ENCODE measurements around the gene GMCL1.

The GMCL1 gene

DNA sequence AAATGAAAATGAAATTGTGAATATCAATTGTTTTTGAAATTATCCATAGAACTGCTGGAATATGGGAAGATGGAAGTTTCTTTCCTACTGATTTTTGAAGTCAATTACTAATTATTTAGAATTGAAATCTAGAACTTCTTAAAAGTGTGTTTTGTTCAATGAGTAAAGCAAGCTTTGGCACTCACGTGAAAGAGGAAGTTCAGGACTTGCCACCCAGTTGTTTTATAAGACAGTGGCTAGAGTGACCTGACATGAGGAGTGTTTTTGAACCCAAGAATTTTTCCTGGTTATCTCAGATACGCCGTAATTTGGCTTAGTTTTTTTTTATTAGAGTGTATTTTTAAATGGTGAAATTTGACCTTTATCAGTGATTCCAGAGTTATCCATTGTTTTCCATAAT is 88.9 kb downstream of the GMCL1 start:
- Histone ChIP-seq H3K4me3 (ENCODE audit: low read depth, low read length) (no peak overlapping the region), H3K4me1 (no peaks in the 10 kb centered on the region), H3K9me3 (no peaks in the 10 kb centered on the region), H3K27me3 (no peaks in the 10 kb centered on the region), H3K36me3 (no peaks in the 10 kb centered on the region)
- no peak for DNase-seq
- TF ChIP-seq, protein P1, sequence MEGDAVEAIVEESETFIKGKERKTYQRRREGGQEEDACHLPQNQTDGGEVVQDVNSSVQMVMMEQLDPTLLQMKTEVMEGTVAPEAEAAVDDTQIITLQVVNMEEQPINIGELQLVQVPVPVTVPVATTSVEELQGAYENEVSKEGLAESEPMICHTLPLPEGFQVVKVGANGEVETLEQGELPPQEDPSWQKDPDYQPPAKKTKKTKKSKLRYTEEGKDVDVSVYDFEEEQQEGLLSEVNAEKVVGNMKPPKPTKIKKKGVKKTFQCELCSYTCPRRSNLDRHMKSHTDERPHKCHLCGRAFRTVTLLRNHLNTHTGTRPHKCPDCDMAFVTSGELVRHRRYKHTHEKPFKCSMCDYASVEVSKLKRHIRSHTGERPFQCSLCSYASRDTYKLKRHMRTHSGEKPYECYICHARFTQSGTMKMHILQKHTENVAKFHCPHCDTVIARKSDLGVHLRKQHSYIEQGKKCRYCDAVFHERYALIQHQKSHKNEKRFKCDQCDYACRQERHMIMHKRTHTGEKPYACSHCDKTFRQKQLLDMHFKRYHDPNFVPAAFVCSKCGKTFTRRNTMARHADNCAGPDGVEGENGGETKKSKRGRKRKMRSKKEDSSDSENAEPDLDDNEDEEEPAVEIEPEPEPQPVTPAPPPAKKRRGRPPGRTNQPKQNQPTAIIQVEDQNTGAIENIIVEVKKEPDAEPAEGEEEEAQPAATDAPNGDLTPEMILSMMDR (IDR thresholded peaks at IDR 0.05; ENCODE audit: low read depth, low read length): no peak

DNA sequence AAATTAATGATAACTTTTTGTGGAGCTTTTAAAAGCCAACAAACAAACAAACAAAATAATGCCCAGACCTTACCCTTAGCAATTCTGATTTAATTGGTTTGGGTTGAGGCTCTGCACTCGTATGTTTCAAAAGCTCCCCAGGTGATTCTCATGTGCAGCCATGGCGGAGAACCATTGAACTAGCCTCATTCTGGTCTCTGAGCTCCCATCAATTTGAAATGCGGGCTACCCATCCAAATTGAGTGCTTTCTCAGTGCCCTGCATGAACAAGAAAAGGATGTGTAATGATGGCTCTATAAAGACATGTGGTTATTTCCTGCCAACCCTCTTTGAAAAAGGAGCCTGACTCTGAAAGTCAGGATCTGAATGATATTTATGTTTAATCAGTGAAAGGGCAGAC is 93.7 kb downstream of the GMCL1 start:
- Histone ChIP-seq H3K4me1 (no peaks in the 10 kb centered on the region), H3K4me3 (ENCODE audit: low read depth, low read length) (no peak overlapping the region), H3K36me3 (no peaks in the 10 kb centered on the region), H3K27me3 (no peaks in the 10 kb centered on the region), H3K9me3 (no peaks in the 10 kb centered on the region)
- no peak for DNase-seq
- TF ChIP-seq, protein P1 (IDR thresholded peaks at IDR 0.05; ENCODE audit: low read depth, low read length): no peak

DNA sequence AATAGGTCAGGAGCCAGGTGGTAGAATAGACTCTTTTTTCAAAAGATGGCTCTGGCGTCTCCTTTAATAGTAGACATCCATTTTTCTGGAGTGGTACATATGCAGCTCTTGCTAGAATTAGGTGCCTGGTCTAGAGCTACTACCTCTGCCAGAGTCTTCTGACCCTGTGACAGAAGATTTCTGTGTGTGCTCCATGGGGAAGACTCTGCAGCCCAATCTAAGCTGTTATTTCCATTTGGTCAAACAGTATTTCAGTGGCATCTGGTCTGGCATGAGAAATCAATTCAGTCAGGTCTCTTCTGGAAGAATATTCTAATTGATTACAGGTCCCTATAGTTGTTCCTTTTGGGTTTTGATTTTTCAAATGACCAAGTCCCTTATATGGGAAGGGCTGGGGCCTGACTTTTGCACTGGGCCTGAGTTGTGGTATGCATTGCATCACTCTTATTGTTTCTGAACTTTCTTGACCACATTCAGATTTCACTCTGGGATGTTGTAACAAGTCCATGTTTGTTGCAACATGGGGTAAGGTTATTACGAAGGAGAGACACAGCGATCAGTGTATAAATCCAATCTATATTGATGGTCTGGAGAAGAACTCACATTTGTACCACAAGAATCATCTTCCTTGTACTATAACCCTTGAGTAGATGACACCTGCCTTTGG is 97.5 kb downstream of the GMCL1 start:
- Histone ChIP-seq H3K36me3 (no peaks in the 10 kb centered on the region), H3K4me3 (ENCODE audit: low read depth, low read length) (no peak overlapping the region)
- DNase-seq: no peak

More for the DNA sequence above, 97.5 kb downstream of the GMCL1 start:
- no peaks in the 10 kb centered on the region for H3K27me3 ChIP-seq
- no peaks in the 10 kb centered on the region for H3K9me3 ChIP-seq
- no peaks in the 10 kb centered on the region for H3K4me1 ChIP-seq
- TF ChIP-seq, protein P1 (IDR thresholded peaks at IDR 0.05; ENCODE audit: low read depth, low read length): no peak
